HG02885 (cell line): ENCODE results near the gene SLMAP.
A peak's percentile ranks its signal among the peaks of the same experiment; 100 is the strongest.

ENCODE experiments used
- ATAC-seq: cut with Tn5 transposase; IDR thresholded peaks from one replicate; pipeline ENCODE4 v1.9.1; 2021; ENCODE audit warnings: mild to moderate bottlenecking; ENCODE audit not compliant: unreplicated experiment, poor library complexity

Gene SLMAP, protein sequence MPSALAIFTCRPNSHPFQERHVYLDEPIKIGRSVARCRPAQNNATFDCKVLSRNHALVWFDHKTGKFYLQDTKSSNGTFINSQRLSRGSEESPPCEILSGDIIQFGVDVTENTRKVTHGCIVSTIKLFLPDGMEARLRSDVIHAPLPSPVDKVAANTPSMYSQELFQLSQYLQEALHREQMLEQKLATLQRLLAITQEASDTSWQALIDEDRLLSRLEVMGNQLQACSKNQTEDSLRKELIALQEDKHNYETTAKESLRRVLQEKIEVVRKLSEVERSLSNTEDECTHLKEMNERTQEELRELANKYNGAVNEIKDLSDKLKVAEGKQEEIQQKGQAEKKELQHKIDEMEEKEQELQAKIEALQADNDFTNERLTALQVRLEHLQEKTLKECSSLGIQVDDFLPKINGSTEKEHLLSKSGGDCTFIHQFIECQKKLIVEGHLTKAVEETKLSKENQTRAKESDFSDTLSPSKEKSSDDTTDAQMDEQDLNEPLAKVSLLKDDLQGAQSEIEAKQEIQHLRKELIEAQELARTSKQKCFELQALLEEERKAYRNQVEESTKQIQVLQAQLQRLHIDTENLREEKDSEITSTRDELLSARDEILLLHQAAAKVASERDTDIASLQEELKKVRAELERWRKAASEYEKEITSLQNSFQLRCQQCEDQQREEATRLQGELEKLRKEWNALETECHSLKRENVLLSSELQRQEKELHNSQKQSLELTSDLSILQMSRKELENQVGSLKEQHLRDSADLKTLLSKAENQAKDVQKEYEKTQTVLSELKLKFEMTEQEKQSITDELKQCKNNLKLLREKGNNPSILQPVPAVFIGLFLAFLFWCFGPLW

DNA sequence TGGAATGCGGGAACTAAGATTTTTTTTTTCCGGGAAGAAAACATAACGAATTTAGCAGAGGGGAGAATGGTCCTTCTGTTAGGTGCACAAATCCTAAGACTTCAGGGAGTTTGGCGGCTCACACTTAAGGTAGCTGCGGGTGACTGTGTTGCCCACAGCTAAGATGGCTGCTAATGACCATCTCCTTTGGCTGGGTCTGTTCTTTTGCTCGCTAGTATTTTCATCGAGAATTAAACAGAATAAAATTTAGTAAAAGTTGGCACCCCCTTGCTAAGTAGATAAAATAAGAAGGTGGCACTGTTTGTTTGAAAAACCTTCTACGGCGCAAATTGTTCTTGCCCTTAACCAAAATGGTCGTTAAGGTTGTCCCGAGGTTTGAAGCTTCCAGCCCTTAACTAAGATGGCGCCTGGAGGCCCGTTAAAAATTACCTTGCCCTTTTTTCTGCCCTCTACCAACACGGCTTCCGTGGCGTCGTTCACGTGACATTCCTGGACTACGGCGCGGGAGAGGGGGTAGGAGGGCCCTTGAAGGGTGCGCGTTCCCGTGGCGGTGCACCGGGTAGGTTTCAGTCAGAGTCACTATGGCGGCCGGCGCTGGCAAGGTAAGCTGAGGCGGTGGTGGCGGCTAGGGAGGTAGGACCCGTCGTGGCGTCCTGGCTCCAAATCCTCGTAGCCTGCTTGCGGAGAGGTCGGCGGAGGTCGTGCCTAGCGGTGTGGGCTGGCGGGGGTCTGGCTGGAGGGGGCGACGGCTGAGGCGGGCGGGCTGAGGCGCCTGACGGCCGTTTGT lies at the start of gene SLMAP:
Gene SLMAP (plus strand): TSS at position 569 of the 787 bp plus-strand sequence. CDS start 1,343 bp downstream, outside the sequence.
- peak; percentile 92 for ATAC-seq

DNA sequence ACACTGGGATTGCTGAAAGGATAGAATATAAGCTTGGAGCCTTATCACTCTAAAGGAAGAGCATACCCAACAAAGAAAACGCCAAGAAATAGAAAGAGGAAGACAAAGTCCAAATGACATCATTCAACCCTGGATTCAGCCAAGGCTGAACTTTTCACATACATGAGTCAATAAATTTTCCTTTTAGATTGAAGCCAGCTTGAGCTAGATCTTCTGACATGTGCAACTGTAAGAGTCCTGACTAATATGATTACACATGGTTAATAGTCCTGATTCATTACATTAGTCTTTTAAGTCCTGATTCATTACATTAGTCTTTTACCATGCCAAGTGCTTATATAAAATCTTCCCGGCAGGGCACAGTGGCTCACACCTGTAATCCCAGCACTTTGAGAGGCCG lies 49.6 kb upstream of the SLMAP start:
- ATAC-seq, result no peak

DNA sequence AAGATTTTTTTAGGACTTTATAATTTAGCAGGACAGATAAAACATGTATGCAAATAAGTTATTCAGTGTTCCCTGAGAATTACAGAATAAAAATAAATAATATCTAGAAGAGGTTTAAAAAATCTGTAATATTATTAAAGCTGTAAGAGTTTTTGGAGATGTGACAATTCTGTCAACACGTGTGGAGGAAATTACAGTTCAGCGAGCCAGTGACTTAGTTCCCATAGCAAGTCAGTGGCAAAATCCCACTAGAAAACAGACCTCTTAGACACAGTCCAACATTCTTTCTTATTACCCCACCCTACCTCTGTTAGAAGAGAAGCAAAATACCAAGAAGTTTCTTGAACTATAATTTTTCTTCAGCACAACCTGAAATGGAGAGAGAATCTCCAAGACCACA lies 47.1 kb upstream of the SLMAP start:
- no peak for ATAC-seq

DNA sequence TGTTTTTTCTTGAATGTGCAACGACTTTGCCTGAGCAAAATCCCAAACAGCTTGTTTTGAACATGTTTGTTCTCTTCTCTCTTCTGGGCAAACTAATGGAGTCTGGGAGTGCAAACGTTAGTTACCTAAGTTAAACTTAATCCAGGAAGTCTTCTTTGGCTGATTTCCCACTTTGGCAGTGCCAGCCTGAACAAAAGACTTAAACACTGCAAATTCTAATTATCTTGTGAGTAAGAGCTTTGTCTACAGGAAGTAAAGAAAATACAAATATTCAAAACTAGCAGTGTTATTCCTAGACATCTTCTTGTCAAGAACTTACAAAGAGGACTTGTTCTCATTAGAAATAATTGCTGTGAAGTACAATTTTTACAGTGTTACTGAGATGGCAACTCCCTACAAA lies 46.5 kb upstream of the SLMAP start:
- no peak for ATAC-seq

DNA sequence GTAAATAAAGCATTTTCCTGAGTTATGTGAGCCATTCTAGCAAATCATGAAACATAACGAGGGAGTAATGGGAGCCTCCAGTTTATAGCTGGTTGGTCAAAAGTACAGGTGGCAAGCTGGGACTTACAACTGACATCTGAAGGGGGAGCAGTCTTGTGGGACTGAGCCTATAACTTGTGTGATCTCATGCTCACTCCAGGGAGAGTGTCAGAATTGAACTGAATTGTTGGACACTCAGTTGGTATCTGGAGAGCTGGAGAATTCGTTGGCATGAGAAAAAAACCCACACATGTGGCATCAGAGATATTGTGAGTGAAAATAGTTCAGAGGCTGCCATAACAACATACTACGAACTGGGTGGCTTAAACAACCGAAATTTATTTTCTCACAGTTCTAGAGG lies 40.4 kb upstream of the SLMAP start:
- no peak for ATAC-seq

DNA sequence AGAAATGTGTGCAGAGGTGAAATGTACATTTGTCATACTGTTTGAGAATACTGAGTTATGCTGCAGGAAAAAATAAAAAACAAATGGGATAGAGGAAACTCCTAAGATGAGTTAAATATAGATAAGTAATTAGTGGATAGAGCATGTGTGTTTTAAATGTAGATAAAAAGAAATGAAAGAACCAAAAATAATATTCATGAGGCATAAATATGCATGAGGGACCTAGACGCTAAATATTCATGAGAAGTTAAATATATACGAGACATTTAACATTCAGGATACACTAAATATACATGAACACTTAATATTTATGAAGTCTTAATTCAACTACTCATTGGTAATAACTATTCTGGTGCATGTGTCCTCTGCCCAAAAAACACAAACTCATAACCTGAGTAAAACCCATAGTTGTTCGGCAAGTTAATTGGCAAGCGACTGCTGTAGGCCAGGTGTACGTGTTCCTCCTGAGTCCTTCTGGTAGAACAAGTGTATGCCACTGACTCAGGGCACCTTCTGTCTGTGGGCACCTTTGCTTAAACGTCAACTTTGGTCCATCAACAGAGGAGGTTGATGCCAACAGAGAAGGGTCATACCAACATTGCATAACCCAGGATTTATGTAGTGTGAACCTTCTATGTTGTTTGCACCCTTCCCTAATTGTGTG lies 38.8 kb upstream of the SLMAP start:
- ATAC-seq, result no peak

DNA sequence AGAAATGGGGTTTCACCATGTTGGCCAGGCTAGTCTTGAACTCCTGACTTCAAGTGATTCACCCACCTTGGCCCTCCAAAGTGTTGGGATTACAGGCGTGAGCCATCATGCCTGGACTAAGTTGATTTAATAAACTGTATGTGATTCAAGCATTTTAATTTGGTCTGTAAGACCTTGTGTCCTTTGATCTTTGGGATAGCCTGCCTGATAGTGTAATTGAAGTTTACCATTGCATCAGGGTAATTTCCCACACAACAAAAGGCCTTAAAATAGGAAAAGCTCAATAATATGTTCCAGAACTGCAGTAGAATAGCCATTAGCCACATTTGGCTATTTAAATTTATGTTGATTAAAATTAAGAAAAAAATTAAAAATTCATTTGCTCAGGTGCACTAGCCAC lies 38.0 kb upstream of the SLMAP start:
- ATAC-seq, result no peak

DNA sequence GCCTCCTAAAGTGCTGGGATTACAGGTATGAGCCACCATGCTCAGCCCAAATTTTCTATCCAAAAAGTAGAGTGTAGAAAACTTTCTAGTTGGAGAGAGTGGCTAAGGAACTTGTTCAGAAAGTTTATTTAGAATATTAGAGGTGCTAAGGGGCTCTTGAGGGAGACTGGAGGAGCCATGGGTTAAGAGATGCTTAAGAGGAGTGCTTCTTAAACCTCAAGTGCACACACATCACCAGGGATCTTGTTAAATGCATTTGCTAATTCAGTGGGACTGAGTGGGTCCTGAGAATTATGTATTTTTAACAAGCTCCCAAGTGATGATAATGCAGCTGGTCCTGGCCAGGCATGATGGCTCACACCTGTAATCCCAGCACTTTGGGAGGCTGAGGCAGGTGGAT lies 29.7 kb upstream of the SLMAP start:
- no peak for ATAC-seq

DNA sequence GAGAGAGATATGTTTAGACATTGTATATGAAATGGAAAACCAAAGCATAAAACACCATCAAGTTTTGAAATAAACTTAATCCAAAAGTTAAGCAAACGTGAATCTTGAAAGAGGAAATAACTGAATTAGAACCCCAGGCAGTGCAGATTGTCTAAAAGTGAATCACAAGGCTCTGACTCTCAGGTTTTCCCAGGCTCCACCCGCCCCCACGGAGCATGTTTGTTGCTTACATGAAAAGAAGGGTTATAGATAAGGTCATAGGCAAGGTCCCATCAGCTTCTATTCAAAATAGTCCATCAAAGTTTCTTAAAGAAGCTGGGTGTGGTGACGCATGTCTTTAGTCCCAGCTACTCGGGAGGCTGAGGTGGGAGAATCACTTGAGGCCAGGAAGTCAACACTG lies 29.0 kb upstream of the SLMAP start:
- ATAC-seq, result no peak

DNA sequence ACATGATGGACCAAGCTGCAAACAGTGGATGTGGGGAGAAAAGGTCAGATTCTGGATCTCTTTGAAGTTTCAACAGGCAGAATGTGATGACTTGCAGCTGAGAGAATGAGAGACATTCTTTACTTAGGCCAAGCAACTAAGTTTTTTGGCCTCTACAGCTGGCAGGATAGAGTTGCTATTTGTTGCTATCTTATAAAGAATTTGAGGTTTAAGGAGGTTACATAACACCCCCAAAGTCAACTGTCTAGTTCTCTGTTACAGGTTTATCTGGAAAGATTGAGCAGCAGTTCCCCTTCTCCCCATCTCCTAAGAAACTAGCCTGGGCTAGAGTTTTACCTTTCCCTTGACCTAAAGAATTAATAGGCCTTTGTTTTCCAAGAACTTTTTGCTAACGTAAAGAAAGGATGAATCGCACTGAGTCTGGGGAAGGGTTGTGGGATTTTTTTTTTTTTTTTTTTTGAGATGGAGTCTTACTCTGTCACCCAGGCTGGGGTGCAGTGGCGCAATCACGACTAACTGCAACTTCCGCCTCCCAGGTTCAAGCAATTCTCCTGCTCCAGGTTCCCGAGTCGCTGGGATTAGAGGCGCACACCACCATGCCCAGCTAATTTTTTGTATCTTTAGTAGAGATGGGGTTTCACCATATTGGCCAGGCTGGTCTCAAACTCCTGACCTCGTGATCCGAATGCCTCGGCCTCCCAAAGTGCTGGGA lies 26.6 kb upstream of the SLMAP start:
- no peak for ATAC-seq

DNA sequence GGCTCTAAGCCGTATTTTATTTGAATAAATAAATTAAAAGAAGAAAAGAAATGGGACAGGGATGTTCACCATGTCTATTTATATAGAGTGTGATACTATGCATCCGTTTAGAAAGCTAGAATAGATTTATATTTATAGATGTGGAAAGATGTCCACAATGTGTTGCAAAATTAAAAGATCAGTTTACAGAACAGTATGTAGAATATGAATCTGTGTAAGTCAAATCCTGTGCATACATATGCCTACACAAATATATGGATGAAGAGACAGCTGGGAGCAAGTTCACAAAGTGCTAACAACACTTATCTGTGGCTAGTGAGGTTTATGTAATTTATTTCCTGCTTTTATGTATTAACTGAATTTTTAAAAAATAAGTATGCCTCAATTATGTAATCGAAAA lies 25.4 kb upstream of the SLMAP start:
- ATAC-seq, result no peak

DNA sequence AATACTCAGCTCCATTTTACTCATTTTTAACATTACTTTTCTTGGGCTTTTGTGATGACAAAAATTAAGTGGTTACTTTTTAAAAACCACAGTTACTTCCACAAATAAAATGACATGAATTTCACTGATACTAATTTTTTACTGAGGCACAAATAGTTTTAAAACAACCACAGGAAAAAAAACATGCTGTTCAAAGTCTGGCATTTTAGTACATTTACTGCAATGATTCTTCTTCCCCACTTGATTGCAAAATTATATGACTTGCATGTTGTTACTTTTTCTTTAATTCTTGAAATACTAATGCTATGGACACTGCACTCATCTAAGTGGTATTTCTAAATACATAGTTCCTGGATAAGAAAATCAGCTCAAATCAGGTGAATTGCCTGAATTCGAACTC lies 24.8 kb upstream of the SLMAP start:
- no peak for ATAC-seq

DNA sequence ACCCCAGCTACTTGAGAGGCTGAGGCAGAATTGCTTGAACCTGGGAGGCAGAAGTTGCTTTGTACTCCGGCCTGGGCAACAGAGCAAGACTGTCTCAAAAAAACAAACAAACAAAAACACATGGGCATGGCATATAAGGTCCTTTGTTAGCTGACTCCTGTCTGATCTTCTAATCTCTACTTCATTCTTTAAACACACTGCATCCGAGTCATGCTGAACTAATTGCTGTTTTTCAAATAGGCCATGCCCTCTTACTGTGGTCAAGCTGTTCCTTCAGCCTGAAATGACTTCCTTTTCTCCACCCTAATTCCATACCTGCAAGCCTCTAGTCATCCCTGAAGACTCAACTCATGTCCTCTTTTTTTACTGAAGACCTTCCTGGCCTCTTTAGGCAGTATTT lies 22.3 kb upstream of the SLMAP start:
- no peak for ATAC-seq

DNA sequence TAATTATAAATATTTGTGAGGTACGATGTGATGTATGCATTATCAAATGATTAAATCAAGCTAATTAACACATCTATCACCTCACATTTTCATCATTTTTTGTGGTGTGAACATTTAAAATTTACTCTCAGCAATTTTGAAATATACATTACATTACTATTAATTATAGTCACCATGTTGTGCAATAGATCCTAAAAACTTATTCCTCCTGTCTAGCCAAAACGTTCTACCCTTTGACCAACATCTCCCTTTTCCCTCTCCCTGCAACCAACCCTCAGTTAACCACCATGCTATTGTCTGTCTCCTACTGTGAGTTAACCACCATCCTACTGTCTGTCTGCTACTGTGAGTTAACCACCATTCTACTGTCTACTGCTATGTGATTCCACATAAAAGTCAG lies 20.7 kb upstream of the SLMAP start:
- ATAC-seq, result no peak

DNA sequence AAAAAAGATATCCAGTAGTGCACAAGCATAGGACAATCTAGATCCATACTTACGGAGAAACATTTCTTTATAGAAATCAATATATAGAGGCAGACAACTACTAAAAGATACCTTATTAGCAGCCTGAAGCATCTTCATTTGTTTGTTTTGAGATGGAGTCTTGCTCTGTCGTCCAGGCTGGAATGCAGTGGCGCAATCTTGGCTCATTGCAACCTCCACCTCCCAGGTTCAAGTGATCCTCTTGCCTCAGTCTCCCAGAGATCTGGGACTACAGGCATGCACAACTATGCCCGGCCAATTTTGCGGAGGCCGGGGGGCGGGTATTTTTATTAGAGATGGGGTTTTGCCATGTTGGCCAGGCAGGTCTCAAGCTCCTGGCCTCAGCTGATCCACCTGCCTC lies 18.3 kb upstream of the SLMAP start:
- ATAC-seq, result no peak

DNA sequence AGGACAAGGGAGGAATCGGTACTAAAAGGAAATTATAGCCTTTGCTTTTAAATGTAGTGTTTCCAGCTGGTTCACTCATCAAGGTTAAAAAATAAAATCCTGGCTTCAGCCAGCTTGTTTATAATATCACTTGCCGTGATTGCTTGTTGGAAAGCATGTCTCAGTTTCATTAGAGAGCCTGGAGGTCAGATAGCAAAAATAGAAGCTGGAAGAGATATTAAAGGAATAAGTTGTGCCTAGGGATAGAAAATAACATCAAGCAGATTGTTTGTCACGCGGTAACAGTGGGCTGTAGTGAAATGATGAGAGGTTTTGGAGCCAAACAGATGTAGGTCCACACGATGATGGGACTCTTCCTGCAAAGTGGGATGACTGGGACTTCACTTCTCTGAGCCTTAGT lies 17.7 kb upstream of the SLMAP start:
- no peak for ATAC-seq

DNA sequence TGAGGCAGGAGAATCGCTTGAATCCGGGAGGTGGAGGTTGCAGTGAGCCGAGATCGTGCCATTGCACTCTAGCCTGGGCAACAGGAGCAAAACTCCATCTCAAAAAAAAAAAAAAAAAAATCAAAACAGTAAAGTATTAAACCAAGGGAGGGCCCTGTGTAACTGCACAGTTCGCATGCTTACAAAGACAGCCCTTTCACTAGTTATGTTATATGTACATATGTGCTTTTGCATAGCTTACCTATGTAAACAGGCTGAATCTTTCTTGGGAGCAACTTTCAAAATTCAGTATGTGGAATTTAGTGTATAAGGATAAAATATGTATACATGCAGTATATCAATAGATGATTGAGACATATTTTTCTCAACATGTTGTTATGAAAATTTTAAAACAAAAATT lies 16.1 kb upstream of the SLMAP start:
- ATAC-seq, result no peak

DNA sequence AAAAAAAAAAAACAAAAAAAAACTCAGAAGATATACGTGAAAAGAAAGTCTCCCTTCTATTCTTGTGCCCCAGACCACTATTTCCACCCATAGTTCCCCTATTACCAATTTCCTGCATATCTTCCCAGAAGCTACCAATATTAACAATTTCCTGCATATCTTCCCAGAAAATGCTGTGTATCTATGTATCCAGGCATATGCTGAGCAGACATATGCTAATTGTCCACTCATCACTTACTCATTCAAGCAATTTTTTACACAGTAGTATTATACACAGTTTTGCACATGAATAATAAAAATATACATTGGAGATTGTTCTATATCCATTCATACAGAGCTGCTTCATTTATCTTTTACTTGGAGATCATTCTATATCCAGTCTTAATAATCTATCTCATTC lies 12.6 kb upstream of the SLMAP start:
- no peak for ATAC-seq

DNA sequence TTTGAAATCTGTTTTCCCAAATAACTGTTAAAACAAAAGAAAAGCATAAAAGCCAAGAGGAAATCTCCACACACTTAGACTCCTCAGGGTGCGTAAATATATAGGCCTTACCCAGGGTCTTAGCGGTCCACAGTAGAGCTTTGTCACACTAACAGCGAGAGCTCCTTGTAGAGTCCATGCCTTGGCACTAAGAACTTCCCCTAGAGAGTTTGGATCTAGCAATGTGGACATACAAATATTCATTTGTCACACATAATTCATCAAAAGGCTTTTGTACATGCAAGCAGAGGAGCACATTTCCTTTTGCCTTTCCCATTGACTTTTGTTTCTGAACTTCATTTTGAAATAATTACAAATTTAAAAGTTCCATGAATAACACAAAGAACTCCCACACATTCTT lies 11.0 kb upstream of the SLMAP start:
- ATAC-seq, result no peak
